WTC11 (cell line): ENCODE data around the gene NLGN1. TPM values are rescaled to one million over a fixed set of nuclear protein-coding genes. Genes with fewer than 3 reads are reported as not detected.

Experiments
- ATAC-seq: fragments of 200-7000 bp; cut with Tn5 transposase; 2 replicates; pipeline ENCODE4 v1.10.0; 2021; ENCODE audit warnings: mild to moderate bottlenecking, moderate library complexity
- CTCF ChIA-PET: fragments of 300-600 bp; sonication (Branson Sonifier 250); formaldehyde crosslinking; loops from one replicate; lab custom pipeline; 2021; ENCODE audit warnings: antibody characterized with exemption; lab: Charles Lee
- POLR2A ChIA-PET: fragments of 350-600 bp; sonication (Branson Sonifier 250); formaldehyde crosslinking; loops from one replicate; lab custom pipeline; 2021; ENCODE audit warnings: antibody characterized with exemption; lab: Charles Lee
- DNase-seq: peaks from one replicate; pipeline ENCODE4 v3.0.0; 2021; ENCODE audit warnings: low spot score
- H3K27ac Mint-ChIP-seq: 2 replicates; pipeline ENCODE4 v1.8.0; 2021; ENCODE audit warnings: mixed read lengths
- H3K27me3 Mint-ChIP-seq: 2 replicates; pipeline ENCODE4 v1.8.0; 2021; ENCODE audit warnings: low read depth, mild to moderate bottlenecking, moderate library complexity, mixed read lengths
- H3K36me3 Mint-ChIP-seq: 2 replicates; pipeline ENCODE4 v1.8.0; 2021; ENCODE audit warnings: mixed read lengths
- H3K4me1 Mint-ChIP-seq: 2 replicates; pipeline ENCODE4 v1.8.0; 2022; ENCODE audit warnings: mixed read lengths
- H3K4me3 Mint-ChIP-seq: 2 replicates; pipeline ENCODE4 v1.8.0; 2021; ENCODE audit warnings: mild to moderate bottlenecking, moderate library complexity, mixed read lengths
- H3K9me3 Mint-ChIP-seq: 2 replicates; pipeline ENCODE4 v1.8.0; 2021; ENCODE audit warnings: mixed read lengths
- CBFB ChIP-seq: sonication (generic); formaldehyde crosslinking; IDR thresholded peaks from 2 replicates; pipeline ENCODE4 v1.8.1; 2022; ENCODE audit warnings: mild to moderate bottlenecking, low read depth, missing genetic modification reagents
- ELF4 ChIP-seq: sonication (generic); formaldehyde crosslinking; IDR thresholded peaks from 2 replicates; pipeline ENCODE4 v1.8.1; 2022; ENCODE audit warnings: low read depth, mild to moderate bottlenecking, moderate library complexity, missing genetic modification reagents
- EMX1 ChIP-seq: fragments of 250-450 bp; sonication (Bioruptor Pico); IDR thresholded peaks from 2 replicates; pipeline ENCODE4 v1.8.0; 2021; ENCODE audit warnings: mild to moderate bottlenecking
- IRF2 ChIP-seq: sonication (generic); formaldehyde crosslinking; IDR thresholded peaks from 2 replicates; pipeline ENCODE4 v1.8.0; 2022; ENCODE audit warnings: low read depth, missing genetic modification reagents, borderline replicate concordance
- KAT7 ChIP-seq: sonication (generic); formaldehyde crosslinking; IDR thresholded peaks from 2 replicates; pipeline ENCODE4 v1.8.1; 2023; ENCODE audit warnings: missing genetic modification reagents, mild to moderate bottlenecking, borderline replicate concordance
- NFATC4 ChIP-seq: fragments of 250-450 bp; sonication (Bioruptor Pico); IDR thresholded peaks from 2 replicates; pipeline ENCODE4 v1.9.0; 2021; ENCODE audit warnings: mild to moderate bottlenecking
- NFE2L1 ChIP-seq: sonication (generic); formaldehyde crosslinking; IDR thresholded peaks from 2 replicates; pipeline ENCODE4 v1.8.1; 2023; ENCODE audit warnings: missing genetic modification reagents
- NFYB ChIP-seq: sonication (generic); formaldehyde crosslinking; conservative IDR thresholded peaks from 2 replicates; pipeline ENCODE4 v1.8.0; 2022; ENCODE audit warnings: low read depth, missing genetic modification reagents
- NR2C2 ChIP-seq: sonication (generic); formaldehyde crosslinking; IDR thresholded peaks from 2 replicates; pipeline ENCODE4 v1.8.0; 2022; ENCODE audit warnings: mild to moderate bottlenecking, missing genetic modification reagents
- RELA ChIP-seq: sonication (generic); formaldehyde crosslinking; IDR thresholded peaks from 2 replicates; pipeline ENCODE4 v1.8.1; 2022; ENCODE audit warnings: missing genetic modification reagents, mild to moderate bottlenecking, borderline replicate concordance
- RORB ChIP-seq: fragments of 250-450 bp; sonication (Bioruptor Pico); IDR thresholded peaks from 2 replicates; pipeline ENCODE4 v1.9.0; 2021; ENCODE audit warnings: mild to moderate bottlenecking
- SOX15 ChIP-seq: fragments of 250-450 bp; sonication (Bioruptor Pico); IDR thresholded peaks from 2 replicates; pipeline ENCODE4 v1.9.0; 2021; ENCODE audit warnings: mild to moderate bottlenecking
- TCF7 ChIP-seq: sonication (generic); formaldehyde crosslinking; IDR thresholded peaks from 2 replicates; pipeline ENCODE4 v1.8.0; 2022; ENCODE audit warnings: mild to moderate bottlenecking, low read depth, missing genetic modification reagents, moderate library complexity
- TP53 ChIP-seq: sonication (generic); formaldehyde crosslinking; IDR thresholded peaks from 2 replicates; pipeline ENCODE4 v1.8.1; 2023; ENCODE audit warnings: mild to moderate bottlenecking, missing genetic modification reagents
- ZBTB21 ChIP-seq: sonication (generic); formaldehyde crosslinking; IDR thresholded peaks from 2 replicates; pipeline ENCODE4 v1.8.1; 2023; ENCODE audit warnings: mild to moderate bottlenecking, missing genetic modification reagents, borderline replicate concordance
- ZNF138 ChIP-seq: sonication (generic); formaldehyde crosslinking; conservative IDR thresholded peaks from 2 replicates; pipeline ENCODE4 v1.8.1; 2022; ENCODE audit warnings: mild to moderate bottlenecking, moderate library complexity, missing genetic modification reagents
- ZNF423 ChIP-seq: fragments of 250-450 bp; sonication (Bioruptor Pico); IDR thresholded peaks from 2 replicates; pipeline ENCODE4 v2.1.2; 2022; ENCODE audit warnings: mild to moderate bottlenecking, moderate library complexity
- ZNF671 ChIP-seq: fragments of 250-450 bp; sonication (Bioruptor Pico); IDR thresholded peaks from 2 replicates; pipeline ENCODE4 v1.8.0; 2021; ENCODE audit warnings: mild to moderate bottlenecking
- total RNA-seq: library from RNA; stranded (reverse); gene quantifications from 3 replicates; pipeline ENCODE4 v1.2.3, GENCODE V29; 2021
- TF ChIP-seq, protein P1 (sequence below): sonication (generic); formaldehyde crosslinking; IDR thresholded peaks from 2 replicates; pipeline ENCODE4 v1.8.0; 2023; ENCODE audit warnings: mild to moderate bottlenecking, missing genetic modification reagents
- TF ChIP-seq, protein P2 (sequence below): sonication (generic); formaldehyde crosslinking; IDR thresholded peaks from 2 replicates; pipeline ENCODE4 v1.8.0; 2023; ENCODE audit warnings: missing genetic modification reagents
- TF ChIP-seq, protein P3 (sequence below): sonication (generic); formaldehyde crosslinking; IDR thresholded peaks from 2 replicates; pipeline ENCODE4 v1.8.1; 2023; ENCODE audit warnings: mild to moderate bottlenecking, missing genetic modification reagents, moderate library complexity
- TF ChIP-seq, protein P4 (sequence below): fragments of 200-600 bp; IDR thresholded peaks from 2 replicates; pipeline ENCODE4 v1.8.0; 2022; ENCODE audit warnings: antibody characterized with exemption
- TF ChIP-seq, protein P5 (sequence below): sonication (generic); formaldehyde crosslinking; conservative IDR thresholded peaks from 2 replicates; pipeline ENCODE4 v1.8.1; 2022; ENCODE audit warnings: mild to moderate bottlenecking, missing genetic modification reagents
- TF ChIP-seq, protein P6 (sequence below): fragments of 250-450 bp; sonication (Bioruptor Pico); IDR thresholded peaks from 2 replicates; pipeline ENCODE4 v1.9.0; 2021; ENCODE audit warnings: mild to moderate bottlenecking, borderline replicate concordance
- TF ChIP-seq, protein P7 (sequence below): fragments of 250-450 bp; sonication (Bioruptor Pico); conservative IDR thresholded peaks from 2 replicates; pipeline ENCODE4 v1.9.0; 2021; ENCODE audit warnings: mild to moderate bottlenecking

The NLGN1 gene
- total RNA-seq, 1 experiment from 2014 or later, result 12.4 TPM

DNA sequence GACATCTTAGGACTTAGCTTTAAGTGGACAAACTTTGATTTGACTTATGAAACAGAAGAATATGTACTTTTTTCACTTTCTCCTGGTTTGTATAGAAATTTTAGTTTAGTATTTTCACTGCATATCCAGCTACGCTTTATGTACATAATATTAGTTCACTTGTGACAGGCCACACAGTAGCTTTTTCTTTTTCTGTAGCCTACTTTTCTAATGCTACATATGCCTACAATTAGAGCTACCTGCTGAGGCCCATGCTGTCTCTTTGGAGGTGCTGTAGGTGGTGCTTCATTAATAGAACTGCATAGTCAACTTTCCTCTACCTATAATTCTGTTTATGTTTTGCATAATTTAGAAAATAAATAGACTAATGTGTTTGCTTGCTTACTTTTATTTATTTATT lies 191.6 kb downstream of the NLGN1 start:
- Mint-ChIP-seq H3K27ac (no peak overlapping the region), H3K27me3 (no peaks in the 10 kb centered on the region), H3K4me3 (no peak overlapping the region), H3K9me3 (peaks cover 11% of the 10 kb centered on the region), H3K4me1 (peaks cover 30% of the 10 kb centered on the region), H3K36me3 (peaks cover 11% of the 10 kb centered on the region)
- CTCF ChIA-PET, result no interaction called here
- DNase-seq (no peak), ATAC-seq (no peak)
- POLR2A ChIA-PET, result no interaction called here
- TF ChIP-seq, protein P1, sequence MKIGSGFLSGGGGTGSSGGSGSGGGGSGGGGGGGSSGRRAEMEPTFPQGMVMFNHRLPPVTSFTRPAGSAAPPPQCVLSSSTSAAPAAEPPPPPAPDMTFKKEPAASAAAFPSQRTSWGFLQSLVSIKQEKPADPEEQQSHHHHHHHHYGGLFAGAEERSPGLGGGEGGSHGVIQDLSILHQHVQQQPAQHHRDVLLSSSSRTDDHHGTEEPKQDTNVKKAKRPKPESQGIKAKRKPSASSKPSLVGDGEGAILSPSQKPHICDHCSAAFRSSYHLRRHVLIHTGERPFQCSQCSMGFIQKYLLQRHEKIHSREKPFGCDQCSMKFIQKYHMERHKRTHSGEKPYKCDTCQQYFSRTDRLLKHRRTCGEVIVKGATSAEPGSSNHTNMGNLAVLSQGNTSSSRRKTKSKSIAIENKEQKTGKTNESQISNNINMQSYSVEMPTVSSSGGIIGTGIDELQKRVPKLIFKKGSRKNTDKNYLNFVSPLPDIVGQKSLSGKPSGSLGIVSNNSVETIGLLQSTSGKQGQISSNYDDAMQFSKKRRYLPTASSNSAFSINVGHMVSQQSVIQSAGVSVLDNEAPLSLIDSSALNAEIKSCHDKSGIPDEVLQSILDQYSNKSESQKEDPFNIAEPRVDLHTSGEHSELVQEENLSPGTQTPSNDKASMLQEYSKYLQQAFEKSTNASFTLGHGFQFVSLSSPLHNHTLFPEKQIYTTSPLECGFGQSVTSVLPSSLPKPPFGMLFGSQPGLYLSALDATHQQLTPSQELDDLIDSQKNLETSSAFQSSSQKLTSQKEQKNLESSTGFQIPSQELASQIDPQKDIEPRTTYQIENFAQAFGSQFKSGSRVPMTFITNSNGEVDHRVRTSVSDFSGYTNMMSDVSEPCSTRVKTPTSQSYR (CRISPR knock-in tag), result no peak
- TF ChIP-seq, protein P2, sequence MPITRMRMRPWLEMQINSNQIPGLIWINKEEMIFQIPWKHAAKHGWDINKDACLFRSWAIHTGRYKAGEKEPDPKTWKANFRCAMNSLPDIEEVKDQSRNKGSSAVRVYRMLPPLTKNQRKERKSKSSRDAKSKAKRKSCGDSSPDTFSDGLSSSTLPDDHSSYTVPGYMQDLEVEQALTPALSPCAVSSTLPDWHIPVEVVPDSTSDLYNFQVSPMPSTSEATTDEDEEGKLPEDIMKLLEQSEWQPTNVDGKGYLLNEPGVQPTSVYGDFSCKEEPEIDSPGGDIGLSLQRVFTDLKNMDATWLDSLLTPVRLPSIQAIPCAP (CRISPR knock-in tag), result no peak
- TF ChIP-seq IRF2 (CRISPR knock-in tag), result no peak
- TF ChIP-seq ZBTB21 (CRISPR knock-in tag), result no peak
- no peak for TF ChIP-seq ZNF423 (CRISPR knock-in tag)
- TF ChIP-seq, protein P3, sequence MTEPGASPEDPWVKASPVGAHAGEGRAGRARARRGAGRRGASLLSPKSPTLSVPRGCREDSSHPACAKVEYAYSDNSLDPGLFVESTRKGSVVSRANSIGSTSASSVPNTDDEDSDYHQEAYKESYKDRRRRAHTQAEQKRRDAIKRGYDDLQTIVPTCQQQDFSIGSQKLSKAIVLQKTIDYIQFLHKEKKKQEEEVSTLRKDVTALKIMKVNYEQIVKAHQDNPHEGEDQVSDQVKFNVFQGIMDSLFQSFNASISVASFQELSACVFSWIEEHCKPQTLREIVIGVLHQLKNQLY, result no peak
- TF ChIP-seq ZNF138, result no peak

DNA sequence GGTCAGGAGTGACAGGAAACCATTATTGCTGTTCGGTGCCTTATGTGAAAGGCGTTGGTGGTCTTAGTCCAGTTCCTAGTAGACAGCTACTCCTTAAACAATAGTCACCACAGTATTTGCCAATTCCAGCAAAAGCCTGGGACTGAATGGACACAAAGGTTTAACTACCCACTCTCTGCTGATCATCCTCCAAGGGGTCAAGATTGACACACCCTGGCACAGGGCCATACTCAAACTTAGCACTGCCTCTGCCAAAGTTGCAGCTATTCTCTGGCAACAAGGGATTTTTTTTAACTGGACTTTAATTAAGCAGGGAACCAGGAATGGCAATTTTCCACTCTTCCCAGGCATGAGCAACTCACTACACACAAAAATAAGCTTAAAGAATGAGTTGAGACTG lies 193.9 kb downstream of the NLGN1 start:
- Mint-ChIP-seq H3K27ac (no peak overlapping the region), H3K4me1 (peaks cover 35% of the 10 kb centered on the region), H3K27me3 (no peaks in the 10 kb centered on the region), H3K36me3 (peaks cover 16% of the 10 kb centered on the region), H3K4me3 (no peak overlapping the region), H3K9me3 (peaks cover 16% of the 10 kb centered on the region)
- TF ChIP-seq ELF4 (CRISPR knock-in tag) (no peak), TP53 (CRISPR knock-in tag) (no peak), CBFB (CRISPR knock-in tag) (no peak), NFYB (CRISPR knock-in tag) (no peak), IRF2 (CRISPR knock-in tag) (no peak), KAT7 (CRISPR knock-in tag) (no peak), TCF7 (CRISPR knock-in tag) (no peak), SOX15 (CRISPR knock-in tag) (no peak), NR2C2 (CRISPR knock-in tag) (no peak), RELA (no peak), NFATC4 (CRISPR knock-in tag) (no peak), RORB (CRISPR knock-in tag) (no peak), EMX1 (CRISPR knock-in tag) (no peak), ZNF671 (CRISPR knock-in tag) (no peak), NFE2L1 (CRISPR knock-in tag) (no peak)
- TF ChIP-seq, protein P4, sequence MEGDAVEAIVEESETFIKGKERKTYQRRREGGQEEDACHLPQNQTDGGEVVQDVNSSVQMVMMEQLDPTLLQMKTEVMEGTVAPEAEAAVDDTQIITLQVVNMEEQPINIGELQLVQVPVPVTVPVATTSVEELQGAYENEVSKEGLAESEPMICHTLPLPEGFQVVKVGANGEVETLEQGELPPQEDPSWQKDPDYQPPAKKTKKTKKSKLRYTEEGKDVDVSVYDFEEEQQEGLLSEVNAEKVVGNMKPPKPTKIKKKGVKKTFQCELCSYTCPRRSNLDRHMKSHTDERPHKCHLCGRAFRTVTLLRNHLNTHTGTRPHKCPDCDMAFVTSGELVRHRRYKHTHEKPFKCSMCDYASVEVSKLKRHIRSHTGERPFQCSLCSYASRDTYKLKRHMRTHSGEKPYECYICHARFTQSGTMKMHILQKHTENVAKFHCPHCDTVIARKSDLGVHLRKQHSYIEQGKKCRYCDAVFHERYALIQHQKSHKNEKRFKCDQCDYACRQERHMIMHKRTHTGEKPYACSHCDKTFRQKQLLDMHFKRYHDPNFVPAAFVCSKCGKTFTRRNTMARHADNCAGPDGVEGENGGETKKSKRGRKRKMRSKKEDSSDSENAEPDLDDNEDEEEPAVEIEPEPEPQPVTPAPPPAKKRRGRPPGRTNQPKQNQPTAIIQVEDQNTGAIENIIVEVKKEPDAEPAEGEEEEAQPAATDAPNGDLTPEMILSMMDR, result no peak
- TF ChIP-seq, protein P5, sequence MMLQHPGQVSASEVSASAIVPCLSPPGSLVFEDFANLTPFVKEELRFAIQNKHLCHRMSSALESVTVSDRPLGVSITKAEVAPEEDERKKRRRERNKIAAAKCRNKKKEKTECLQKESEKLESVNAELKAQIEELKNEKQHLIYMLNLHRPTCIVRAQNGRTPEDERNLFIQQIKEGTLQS, result no peak
- TF ChIP-seq, protein P6, sequence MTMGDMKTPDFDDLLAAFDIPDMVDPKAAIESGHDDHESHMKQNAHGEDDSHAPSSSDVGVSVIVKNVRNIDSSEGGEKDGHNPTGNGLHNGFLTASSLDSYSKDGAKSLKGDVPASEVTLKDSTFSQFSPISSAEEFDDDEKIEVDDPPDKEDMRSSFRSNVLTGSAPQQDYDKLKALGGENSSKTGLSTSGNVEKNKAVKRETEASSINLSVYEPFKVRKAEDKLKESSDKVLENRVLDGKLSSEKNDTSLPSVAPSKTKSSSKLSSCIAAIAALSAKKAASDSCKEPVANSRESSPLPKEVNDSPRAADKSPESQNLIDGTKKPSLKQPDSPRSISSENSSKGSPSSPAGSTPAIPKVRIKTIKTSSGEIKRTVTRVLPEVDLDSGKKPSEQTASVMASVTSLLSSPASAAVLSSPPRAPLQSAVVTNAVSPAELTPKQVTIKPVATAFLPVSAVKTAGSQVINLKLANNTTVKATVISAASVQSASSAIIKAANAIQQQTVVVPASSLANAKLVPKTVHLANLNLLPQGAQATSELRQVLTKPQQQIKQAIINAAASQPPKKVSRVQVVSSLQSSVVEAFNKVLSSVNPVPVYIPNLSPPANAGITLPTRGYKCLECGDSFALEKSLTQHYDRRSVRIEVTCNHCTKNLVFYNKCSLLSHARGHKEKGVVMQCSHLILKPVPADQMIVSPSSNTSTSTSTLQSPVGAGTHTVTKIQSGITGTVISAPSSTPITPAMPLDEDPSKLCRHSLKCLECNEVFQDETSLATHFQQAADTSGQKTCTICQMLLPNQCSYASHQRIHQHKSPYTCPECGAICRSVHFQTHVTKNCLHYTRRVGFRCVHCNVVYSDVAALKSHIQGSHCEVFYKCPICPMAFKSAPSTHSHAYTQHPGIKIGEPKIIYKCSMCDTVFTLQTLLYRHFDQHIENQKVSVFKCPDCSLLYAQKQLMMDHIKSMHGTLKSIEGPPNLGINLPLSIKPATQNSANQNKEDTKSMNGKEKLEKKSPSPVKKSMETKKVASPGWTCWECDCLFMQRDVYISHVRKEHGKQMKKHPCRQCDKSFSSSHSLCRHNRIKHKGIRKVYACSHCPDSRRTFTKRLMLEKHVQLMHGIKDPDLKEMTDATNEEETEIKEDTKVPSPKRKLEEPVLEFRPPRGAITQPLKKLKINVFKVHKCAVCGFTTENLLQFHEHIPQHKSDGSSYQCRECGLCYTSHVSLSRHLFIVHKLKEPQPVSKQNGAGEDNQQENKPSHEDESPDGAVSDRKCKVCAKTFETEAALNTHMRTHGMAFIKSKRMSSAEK (CRISPR knock-in tag), result no peak
- TF ChIP-seq, protein P7, sequence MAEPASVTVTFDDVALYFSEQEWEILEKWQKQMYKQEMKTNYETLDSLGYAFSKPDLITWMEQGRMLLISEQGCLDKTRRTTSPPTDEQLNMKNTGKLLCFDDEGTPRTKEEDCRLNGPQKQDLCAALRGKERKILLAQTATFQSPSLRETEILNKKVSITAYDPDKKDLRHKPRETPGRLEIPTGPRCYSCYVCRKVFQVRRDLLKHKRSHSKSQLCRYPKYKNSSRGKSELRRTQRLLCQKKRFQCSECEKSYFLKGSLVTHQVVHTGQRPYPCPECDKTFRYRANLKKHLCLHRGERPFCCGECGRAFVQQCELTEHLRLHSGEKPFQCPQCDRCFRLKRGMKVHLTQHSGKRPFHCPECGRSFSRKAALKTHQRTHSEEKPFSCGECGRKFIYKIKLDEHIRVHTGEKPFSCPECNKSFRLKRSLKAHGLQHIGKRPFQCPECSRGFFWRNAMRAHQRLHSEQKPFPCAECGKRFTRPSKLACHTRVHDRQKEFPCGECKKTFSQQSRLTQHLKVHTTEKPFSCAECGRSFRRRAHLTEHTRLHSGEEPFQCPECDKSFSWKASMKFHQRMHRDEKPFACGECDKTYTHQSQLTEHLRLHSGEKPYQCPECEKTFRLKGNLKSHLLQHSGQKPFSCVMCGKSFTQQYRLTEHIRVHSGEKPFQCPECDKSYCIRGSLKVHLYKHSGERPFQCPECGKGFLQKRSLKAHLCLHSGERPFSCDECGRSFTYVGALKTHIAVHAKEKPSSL (CRISPR knock-in tag), result no peak
- no peak for DNase-seq
- ATAC-seq, result no peak
- ChIA-PET POLR2A (no interaction called here), CTCF (interaction anchor here (1.2 kb wide), 1 partner anchor 36 kb away, joined by 3 read pairs; no protein-coding TSS in a partner anchor)
